Measurements from ENCODE around the gene R3HDM2.

The R3HDM2 gene

GRCh38 chr12:57216014-57216911, 214.6 kb downstream of the R3HDM2 start, which contains the start of gene NXPH4:
Gene NXPH4 (plus strand): TSS chr12:57216794. CDS start chr12:57216970, 176 bp downstream.
- DNase-seq (ENCODE audit: low spot score): peak; percentile 85

- peak; percentile 54 for DNase-seq (ENCODE audit: low spot score)
Observed at GRCh38 chr12:57215668-57216013, 215.2 kb downstream of the R3HDM2 start.

DNA sequence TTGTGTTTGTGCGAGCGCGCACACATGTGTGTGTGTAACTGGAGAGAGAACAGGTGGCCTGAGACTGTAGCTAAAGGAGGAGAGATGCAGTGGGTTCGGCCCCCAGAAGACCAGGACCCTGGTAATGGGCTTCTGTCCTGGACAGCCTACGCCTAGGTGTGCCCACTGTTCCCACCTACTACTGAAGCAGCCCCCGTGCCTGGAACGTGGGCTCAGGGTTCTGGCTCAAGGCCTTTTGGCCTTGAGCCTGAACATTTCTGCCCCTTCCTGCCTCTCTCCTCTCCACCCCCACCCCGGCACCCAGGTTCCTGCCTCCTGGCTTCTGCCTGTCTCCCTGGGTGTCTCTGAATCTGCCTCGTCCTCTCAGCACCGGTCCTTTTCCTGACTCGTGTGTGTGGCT, 215.8 kb downstream of the R3HDM2 start:
- no peak for DNase-seq (ENCODE audit: low spot score)

DNA sequence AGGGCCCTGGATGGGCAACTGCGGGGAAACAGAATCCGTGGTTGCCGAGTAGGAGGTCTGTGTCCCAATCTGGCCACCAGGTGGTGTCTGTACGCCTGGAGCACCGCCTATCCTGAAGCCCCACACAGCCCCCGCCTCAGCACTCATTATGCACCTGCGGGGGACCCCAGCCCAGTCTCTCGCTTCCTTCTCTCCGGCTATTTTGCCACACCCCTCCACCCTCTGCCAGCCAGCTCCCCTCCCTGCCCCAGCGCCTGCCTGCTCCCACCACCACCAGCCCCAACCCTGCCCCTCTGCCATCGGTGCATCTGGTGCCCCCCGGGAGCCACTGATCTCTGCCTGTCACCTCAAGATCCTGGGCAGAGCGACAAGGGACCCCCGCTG, 216.5 kb downstream of the R3HDM2 start:
- peak; percentile 69 for DNase-seq (ENCODE audit: low spot score)

- no peak for DNase-seq (ENCODE audit: low spot score)
Observed at GRCh38 chr12:57213763-57214397, 217.0 kb downstream of the R3HDM2 start.

DNA sequence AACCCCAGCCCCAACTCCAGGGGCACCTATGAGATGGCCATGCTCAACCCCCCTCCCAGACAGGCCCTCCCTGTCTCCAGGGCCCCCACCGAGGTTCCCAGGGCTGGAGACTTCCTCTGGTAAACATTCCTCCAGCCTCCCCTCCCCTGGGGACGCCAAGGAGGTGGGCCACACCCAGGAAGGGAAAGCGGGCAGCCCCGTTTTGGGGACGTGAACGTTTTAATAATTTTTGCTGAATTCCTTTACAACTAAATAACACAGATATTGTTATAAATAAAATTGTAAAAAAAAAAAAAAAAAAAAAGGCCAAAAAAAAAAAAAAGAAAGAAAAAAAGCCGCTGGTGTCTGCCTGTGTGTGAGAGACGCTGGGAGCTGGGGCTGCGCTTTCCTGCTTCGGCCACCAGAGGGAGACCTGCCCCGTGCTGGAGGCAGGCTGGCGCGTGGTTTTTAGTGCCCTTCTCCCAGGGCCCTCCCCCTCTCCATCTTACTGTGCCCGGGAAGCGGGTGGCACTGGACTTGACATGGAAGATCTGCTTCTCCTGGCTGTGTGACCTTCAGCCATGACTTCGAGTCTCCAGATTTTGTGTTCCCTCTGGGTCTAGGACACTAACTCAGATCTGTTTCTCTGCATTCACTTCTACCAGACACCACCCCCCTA, 217.7 kb downstream of the R3HDM2 start:
- DNase-seq (ENCODE audit: low spot score): peak; percentile 94

DNA sequence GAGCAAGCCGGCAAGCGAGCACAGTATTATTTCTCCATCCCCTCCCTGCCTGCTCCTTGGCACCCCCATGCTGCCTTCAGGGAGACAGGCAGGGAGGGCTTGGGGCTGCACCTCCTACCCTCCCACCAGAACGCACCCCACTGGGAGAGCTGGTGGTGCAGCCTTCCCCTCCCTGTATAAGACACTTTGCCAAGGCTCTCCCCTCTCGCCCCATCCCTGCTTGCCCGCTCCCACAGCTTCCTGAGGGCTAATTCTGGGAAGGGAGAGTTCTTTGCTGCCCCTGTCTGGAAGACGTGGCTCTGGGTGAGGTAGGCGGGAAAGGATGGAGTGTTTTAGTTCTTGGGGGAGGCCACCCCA, 218.2 kb downstream of the R3HDM2 start:
- no peak for DNase-seq (ENCODE audit: low spot score)

GRCh38 chr12:57211791-57212700, 218.8 kb downstream of the R3HDM2 start:
- no peak for DNase-seq (ENCODE audit: low spot score)

GRCh38 chr12:57210926-57211692, 219.7 kb downstream of the R3HDM2 start:
- DNase-seq (ENCODE audit: low spot score): no peak

DNA sequence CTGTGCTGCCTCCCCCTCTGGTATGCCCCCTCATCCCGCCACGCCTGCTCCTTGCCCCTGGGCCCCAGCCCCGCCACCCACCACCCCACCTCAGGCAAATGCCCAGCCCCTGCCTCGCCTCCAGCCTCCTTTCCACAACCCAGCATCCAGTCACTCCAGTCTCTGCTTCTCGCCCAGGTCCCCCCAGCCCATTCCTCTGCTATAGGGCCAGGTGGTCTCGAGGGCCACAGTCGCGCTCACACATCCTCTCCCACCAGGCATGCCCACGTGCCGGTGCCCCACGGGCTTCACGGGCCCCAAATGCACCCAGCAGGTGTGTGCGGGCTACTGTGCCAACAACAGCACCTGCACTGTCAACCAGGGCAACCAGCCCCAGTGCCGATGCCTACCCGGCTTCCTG, 220.4 kb downstream of the R3HDM2 start:
- no peak for DNase-seq (ENCODE audit: low spot score)

GRCh38 chr12:57209916-57210315, 220.9 kb downstream of the R3HDM2 start:
- DNase-seq (ENCODE audit: low spot score): no peak

- DNase-seq (ENCODE audit: low spot score): no peak
Observed at GRCh38 chr12:57208631-57209282, 222.1 kb downstream of the R3HDM2 start.

- DNase-seq (ENCODE audit: low spot score): no peak
Observed at GRCh38 chr12:57207731-57208630, 222.9 kb downstream of the R3HDM2 start.

DNA sequence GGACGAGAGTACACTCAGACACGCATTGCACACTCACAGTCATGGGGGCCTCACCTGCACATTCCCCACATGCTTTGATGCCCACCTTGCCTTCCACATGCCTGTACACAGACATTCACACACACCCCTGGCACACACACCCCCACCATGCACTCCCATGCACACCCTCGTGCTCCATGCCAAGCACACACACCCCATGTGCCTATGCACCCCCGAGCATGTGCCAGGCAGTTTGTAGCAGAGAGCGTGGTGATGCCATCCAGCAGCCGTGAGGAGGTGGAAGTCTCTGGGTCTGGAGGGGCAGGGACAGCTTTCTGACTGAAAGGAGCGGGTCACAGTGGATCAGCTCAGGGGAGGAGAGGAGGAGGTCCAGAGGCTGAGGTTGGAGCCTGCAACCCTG, 224.9 kb downstream of the R3HDM2 start:
- no peak for DNase-seq (ENCODE audit: low spot score)

DNA sequence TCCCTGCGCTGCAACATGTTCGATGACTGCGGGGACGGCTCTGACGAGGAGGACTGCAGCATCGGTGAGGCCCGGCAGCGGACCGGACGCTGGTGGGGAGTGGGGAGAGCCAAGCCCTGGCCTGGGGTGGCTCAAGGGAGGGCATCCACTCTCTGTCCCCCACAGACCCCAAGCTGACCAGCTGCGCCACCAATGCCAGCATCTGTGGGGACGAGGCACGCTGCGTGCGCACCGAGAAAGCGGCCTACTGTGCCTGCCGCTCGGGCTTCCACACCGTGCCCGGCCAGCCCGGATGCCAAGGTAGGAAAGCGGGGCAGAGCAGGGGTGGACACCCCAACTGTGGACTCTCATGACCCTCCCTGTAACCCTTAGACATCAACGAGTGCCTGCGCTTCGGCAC, 225.7 kb downstream of the R3HDM2 start:
- DNase-seq (ENCODE audit: low spot score): no peak

- DNase-seq (ENCODE audit: low spot score): no peak
Observed at GRCh38 chr12:57204454-57204853, 226.4 kb downstream of the R3HDM2 start.

DNA sequence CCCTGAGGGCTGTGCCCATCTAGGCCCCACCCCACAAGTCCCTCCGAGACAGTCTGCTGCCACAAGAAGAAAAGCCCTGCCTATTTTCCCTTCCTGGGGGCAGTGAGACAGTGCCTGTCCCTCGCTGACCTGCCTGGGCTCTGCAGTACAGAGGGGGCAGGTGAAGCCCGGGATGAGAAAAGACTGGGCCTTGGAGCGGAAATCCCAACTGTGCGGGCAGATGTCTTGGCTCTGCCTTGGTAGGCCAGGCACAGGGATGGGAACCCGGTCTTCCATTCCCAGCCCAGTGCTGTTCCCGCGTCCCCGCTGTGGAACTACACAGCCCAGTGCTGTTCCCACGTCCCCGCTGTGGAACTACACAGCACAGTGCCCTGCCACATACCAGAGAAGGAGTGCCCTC, 227.1 kb downstream of the R3HDM2 start:
- no peak for DNase-seq (ENCODE audit: low spot score)
